Measurements from ENCODE around the gene RNF8. TPM values are rescaled to one million over a fixed set of nuclear protein-coding genes. Genes with fewer than 3 reads are reported as not detected.

RNF8 gene
- total and polyA plus RNA-seq, 2 of the 4 experiments (the other 2 are of a cell fraction), result 16.5 to 17.9 TPM

GRCh38 chr6:37319856-37320480 lies 33.8 kb upstream of the RNF8 start:
- H2BK15ac ChIP-seq (ENCODE audit: low read depth, low read length), result no peak overlapping the region
- H3K36me3 ChIP-seq (ENCODE audit: control insufficient read depth, insufficient read depth, low read length), result peaks cover 47% of the 10 kb centered on the region
- H2BK5ac ChIP-seq (ENCODE audit: low read depth, low read length, poor library complexity, severe bottlenecking), result no peak overlapping the region
- WGBS, 2 experiments (ENCODE audit: extremely low coverage in 2 of 2, insufficient read length in 1 of 2), result 17% methylated on average over 1 of the region's 4 CpGs; no CpG with 5 or more reads in 1 of the 2 experiments
- H3K79me1 ChIP-seq (ENCODE audit: low read depth in 1 of 2, low read length in 2 of 2), result no peaks in the 10 kb centered on the region
- H3K27me3 ChIP-seq (ENCODE audit: control insufficient read depth, insufficient read depth, low read length), result no peaks in the 10 kb centered on the region
- no peak overlapping the region for H4K91ac ChIP-seq (ENCODE audit: insufficient read depth, low read depth, low read length)
- intact Hi-C loops (cut with micrococcal nuclease), result no loop called here
- H3K18ac ChIP-seq (ENCODE audit: low read depth, low read length), result no peak overlapping the region
- CTCF ChIA-PET, result no interaction called here
- H3K4ac ChIP-seq (ENCODE audit: low read depth, low read length), result no peak overlapping the region; the same call in 1 of the 2 replicates
- no peak overlapping the region for H4K5ac ChIP-seq (ENCODE audit: low read depth, low read length)
- DNase-seq (peak; percentile 37), ATAC-seq (ENCODE audit: low read depth) (no peak)
- H2AFZ ChIP-seq (replicated peaks; ENCODE audit: low read length, poor library complexity), result no peak overlapping the region
- H3K9ac ChIP-seq (ENCODE audit: low read depth, low read length), result no peak overlapping the region
- peak overlapping the region; percentile 72; the same call in 1 of the 2 replicates for H2AK5ac ChIP-seq (ENCODE audit: low read depth, low read length)
- peaks cover 4% of the 10 kb centered on the region; the same call in 1 of the 2 replicates for H4K20me1 ChIP-seq (ENCODE audit: insufficient read depth, low read length)
- dilution Hi-C loops (cut with HindIII; ENCODE audit: low sequenced_read_pairs, unreplicated experiment), result no loop called here
- POLR2A ChIA-PET (ENCODE audit: unreplicated experiment), result no interaction called here
- H2BK20ac ChIP-seq (ENCODE audit: low read depth, low read length), result no peak overlapping the region
- H3K23ac ChIP-seq (ENCODE audit: low read depth, low read length), result peak overlapping the region; percentile 72; the same call in 1 of the 2 replicates
- H3K9me3 ChIP-seq (ENCODE audit: control insufficient read depth, insufficient read depth, low read length), result no peaks in the 10 kb centered on the region
- no peak overlapping the region for H3K4me3 ChIP-seq (ENCODE audit: insufficient read depth, low read depth, low read length)
- H3K56ac ChIP-seq (ENCODE audit: extremely low read depth, insufficient read depth, low read length), result no peak overlapping the region
- no peak overlapping the region for H2AK9ac ChIP-seq (replicated peaks; ENCODE audit: low read depth, low read length, poor library complexity)
- peaks cover 16% of the 10 kb centered on the region for H3K9me1 ChIP-seq (ENCODE audit: insufficient read depth, low read length)
- no peak overlapping the region for H3K4me2 ChIP-seq (ENCODE audit: low read depth, low read length)
- H4K8ac ChIP-seq (ENCODE audit: low read depth in 2 of 2, low read length in 2 of 2), result no peak overlapping the region
- in situ Hi-C loops (cut with MboI; ENCODE audit: low sequenced_read_pairs), result no loop called here
- no peak overlapping the region for H3K27ac ChIP-seq (ENCODE audit: insufficient read depth, low read length)
- peak overlapping the region; percentile 50; the same call in 1 of the 2 replicates for H3K14ac ChIP-seq (replicated peaks; ENCODE audit: low read depth, low read length)
- no TSS peak for BruUV-seq (replicated peaks)
- no peak overlapping the region for H2BK120ac ChIP-seq (ENCODE audit: low read depth, low read length)
- peaks cover 3% of the 10 kb centered on the region for H3K4me1 ChIP-seq (ENCODE audit: control insufficient read depth, insufficient read depth, low read length)
- TF ChIP-seq MAZ (IDR thresholded peaks at IDR 0.05; ENCODE audit: borderline replicate concordance, low read depth, low read length), result no peak
- no peak for TF ChIP-seq CTCF (conservative IDR thresholded peaks at IDR 0.05; ENCODE audit: low read depth, low read length)
- TF ChIP-seq RAD21 (IDR thresholded peaks at IDR 0.05; ENCODE audit: low read length), result no peak
- TF ChIP-seq MXI1 (IDR thresholded peaks at IDR 0.05; ENCODE audit: borderline replicate concordance, low read depth, low read length), result no peak
- no peak for TF ChIP-seq RCOR1 (IDR thresholded peaks at IDR 0.05; ENCODE audit: insufficient replicate concordance, low read length)
- TF ChIP-seq NFE2L2 (IDR thresholded peaks at IDR 0.05; ENCODE audit: low read depth, low read length), result no peak
- no peak for TF ChIP-seq SMC3 (IDR thresholded peaks at IDR 0.05; ENCODE audit: low read depth, low read length)
- TF ChIP-seq ELK1 (IDR thresholded peaks at IDR 0.05; ENCODE audit: borderline replicate concordance, low read depth, low read length), result no peak
- no peak for TF ChIP-seq MAFK (IDR thresholded peaks at IDR 0.05; ENCODE audit: low read depth, low read length)
- no peak for TF ChIP-seq FOS (IDR thresholded peaks at IDR 0.05; ENCODE audit: low read depth, low read length)
- no peak for TF ChIP-seq CHD1 (IDR thresholded peaks at IDR 0.05; ENCODE audit: low read depth, low read length)
- no peak for TF ChIP-seq USF2 (IDR thresholded peaks at IDR 0.05; ENCODE audit: low read depth, low read length)
- no peak for TF ChIP-seq POLR2A (IDR thresholded peaks at IDR 0.05; ENCODE audit: low read depth, low read length)

All from IMR-90 (cell line).